Measurements from ENCODE around the gene FKBP1A.
A peak's percentile ranks its signal among the peaks of the same experiment; 100 is the strongest.

FKBP1A gene

DNA sequence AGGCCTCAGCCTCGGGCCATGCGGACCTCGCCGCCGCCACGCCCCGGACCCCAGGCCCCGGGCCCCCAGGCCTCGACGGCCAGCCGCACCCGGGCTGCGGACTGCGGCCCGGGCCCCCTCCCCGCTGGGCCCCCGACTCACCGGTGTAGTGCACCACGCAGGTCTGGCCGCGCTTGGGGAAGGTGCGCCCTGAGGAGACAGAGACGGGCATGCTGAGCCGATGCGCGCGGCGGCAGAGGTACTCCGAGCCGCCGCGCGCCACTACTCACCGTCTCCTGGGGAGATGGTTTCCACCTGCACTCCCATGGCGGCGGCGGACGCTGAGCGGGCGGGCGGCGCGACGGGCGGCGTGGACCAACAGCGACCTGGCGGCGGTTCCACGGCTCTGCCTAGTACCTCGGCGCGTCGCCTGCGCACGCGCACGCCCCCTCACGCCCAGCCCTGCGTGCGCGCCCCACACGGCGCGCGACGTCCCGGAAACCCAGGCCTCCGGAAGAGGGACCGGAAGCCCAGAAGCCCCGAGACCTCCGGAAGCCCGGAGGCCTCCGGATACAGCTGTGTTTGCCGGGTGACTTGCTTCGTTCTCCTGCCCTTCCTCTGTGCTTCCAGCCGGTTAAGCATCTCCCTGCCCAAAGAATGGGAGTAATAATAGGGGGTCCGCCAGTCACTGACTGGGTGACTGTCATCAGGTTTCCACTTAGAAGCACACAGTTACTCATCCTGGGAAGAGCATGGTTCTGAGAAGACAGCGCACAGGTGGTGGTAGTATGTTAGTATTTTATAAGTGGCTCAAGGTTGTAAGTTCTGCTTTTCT lies at the start of gene FKBP1A:
FKBP1A (minus strand) TSS at position 362 of the 814 bp plus-strand sequence; CDS start at position 306, 56 bp downstream.
- TF ChIP-seq CTCF (IDR thresholded peaks at IDR 0.05; ENCODE audit: low read depth, low read length) = no peak
- H3K4me3 ChIP-seq (ENCODE audit: low read depth, low read length) = peak within 1 kb of the TSS; percentile 78

DNA sequence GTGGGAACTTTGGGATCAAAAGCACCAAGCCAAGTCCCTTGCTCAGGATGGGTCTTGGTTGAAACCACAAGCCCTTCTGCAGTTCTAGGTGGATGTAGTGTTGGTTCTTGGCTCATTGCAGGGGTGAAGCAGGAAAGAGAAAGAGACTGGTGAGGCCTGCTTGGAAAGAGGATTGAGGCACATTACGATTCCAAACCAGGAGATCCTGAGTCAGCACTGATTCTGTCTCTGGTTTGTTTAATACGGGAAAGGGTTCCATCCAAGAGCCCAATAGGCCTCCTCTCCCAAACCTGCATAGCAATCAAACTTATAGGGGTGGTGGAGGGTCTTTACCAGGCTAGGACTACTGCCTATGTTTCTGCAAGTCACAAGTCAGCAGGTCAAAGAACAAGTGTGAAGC lies 49.5 kb upstream of the FKBP1A start:
- no peak for TF ChIP-seq CTCF (IDR thresholded peaks at IDR 0.05; ENCODE audit: low read depth, low read length)
- H3K4me3 ChIP-seq (ENCODE audit: low read depth, low read length) = no peak overlapping the region

DNA sequence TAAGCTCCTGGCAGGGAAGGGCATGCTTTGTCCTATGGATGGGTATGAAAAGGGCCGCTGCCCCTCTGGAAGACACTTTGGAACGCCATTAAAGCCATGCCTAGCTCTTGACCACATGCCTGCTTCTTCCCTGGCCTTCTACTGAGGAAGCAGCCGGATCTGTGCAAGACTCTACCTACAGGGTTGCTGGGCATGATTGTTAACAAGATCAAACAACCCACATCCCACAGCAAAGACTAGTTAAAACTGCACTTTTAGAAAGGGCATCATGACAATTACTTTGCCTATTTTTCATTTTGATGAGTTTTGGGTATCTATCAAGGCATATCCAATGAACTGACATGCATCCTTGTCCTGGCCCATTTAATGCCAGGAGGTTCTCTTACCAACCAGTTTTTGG lies 48.3 kb upstream of the FKBP1A start:
- no peak overlapping the region for H3K4me3 ChIP-seq (ENCODE audit: low read depth, low read length)
- TF ChIP-seq CTCF (IDR thresholded peaks at IDR 0.05; ENCODE audit: low read depth, low read length) = no peak

- no peak overlapping the region for H3K4me3 ChIP-seq (ENCODE audit: low read depth, low read length)
- TF ChIP-seq CTCF (IDR thresholded peaks at IDR 0.05; ENCODE audit: low read depth, low read length) = peak; percentile 11; the same call in 1 of the 2 replicates
Observed at GRCh38 chr20:1440024-1440423, 47.2 kb upstream of the FKBP1A start.

DNA sequence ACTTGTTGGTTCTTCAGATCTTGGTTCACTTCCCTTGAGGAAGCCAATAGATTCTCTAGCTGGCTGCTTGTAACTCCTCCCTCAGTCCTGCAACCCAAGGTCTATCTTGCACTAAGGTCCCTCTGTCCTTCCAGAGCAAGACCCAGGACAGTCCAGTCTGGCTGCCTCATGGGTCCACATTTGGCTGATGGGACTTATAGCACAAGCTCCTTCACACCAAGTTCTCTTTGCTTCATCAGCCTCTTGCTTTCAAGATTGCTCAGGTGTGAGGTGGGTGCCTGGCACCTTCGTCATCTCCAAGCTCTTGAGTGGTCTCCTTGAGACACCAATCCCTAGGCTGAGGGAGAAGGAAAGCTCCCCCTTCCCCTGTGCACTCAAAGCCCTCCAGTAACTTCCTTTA lies 45.5 kb upstream of the FKBP1A start:
- no peak for TF ChIP-seq CTCF (IDR thresholded peaks at IDR 0.05; ENCODE audit: low read depth, low read length)
- no peak overlapping the region for H3K4me3 ChIP-seq (ENCODE audit: low read depth, low read length)

DNA sequence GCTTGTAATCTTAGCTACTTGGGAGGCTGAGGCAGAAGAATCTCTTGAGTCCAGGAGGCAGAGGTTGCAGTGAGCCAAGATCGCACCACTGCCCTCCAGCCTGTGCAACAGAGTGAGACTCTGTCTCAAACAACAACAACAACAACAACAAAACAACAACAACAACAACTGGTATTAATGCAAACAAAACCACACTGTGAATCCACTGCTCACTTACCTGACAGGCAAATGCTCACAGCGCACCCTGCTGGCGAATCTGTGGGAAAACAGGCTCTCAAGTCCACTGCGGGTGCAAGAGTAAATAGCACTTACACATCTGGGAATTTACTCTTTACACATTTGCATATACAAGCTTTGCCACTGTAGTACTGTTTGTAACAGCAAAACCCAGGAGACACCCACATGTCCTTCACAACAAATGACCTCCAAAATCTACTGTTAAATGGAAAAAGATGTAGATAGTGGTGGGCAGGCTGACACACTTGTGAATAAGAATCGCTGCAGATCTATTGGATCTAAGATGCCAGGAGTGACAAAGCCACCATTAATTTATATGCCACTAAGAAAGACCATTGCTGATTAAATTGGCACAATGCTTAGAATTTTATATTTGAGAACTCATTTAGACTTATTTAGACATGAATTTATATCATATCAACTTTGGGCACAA lies 44.5 kb upstream of the FKBP1A start:
- H3K4me3 ChIP-seq (ENCODE audit: low read depth, low read length) = no peak overlapping the region
- TF ChIP-seq CTCF (IDR thresholded peaks at IDR 0.05; ENCODE audit: low read depth, low read length) = peak; percentile 66

- no peak for TF ChIP-seq CTCF (IDR thresholded peaks at IDR 0.05; ENCODE audit: low read depth, low read length)
- H3K4me3 ChIP-seq (ENCODE audit: low read depth, low read length) = no peak overlapping the region
Observed at GRCh38 chr20:1436263-1436662, 43.4 kb upstream of the FKBP1A start.
